Ishikawa (cell line): ENCODE measurements around the gene IGFBP3.

Experiments
- CEBPB ChIP-seq: IDR thresholded peaks from 2 replicates; pipeline ENCODE4 v1.6.1; 2012
- CREB1 ChIP-seq: IDR thresholded peaks from 2 replicates; pipeline ENCODE4 v1.6.1; 2012; ENCODE audit warnings: low read depth
- EGR1 ChIP-seq: IDR thresholded peaks from 2 replicates; pipeline ENCODE4 v1.6.1; 2012
- EP300 ChIP-seq: IDR thresholded peaks from 2 replicates; pipeline ENCODE4 v1.6.1; 2012; ENCODE audit warnings: borderline replicate concordance
- NFIC ChIP-seq: IDR thresholded peaks from 2 replicates; pipeline ENCODE4 v1.6.1; 2012
- RAD21 ChIP-seq: IDR thresholded peaks from 2 replicates; pipeline ENCODE4 v1.6.1; 2012; ENCODE audit warnings: low read depth
- TAF1 ChIP-seq: IDR thresholded peaks from 2 replicates; pipeline ENCODE4 v1.6.1; 2012; ENCODE audit warnings: low read depth, mild to moderate bottlenecking
- TCF12 ChIP-seq: IDR thresholded peaks from 2 replicates; pipeline ENCODE4 v1.6.1; 2012; ENCODE audit warnings: low read depth
- TEAD4 ChIP-seq: IDR thresholded peaks from 2 replicates; pipeline ENCODE4 v1.6.1; 2012
- USF1 ChIP-seq: IDR thresholded peaks from 2 replicates; pipeline ENCODE4 v1.6.1; 2012
- YY1 ChIP-seq: IDR thresholded peaks from 2 replicates; pipeline ENCODE4 v1.6.1; 2012; ENCODE audit warnings: low read depth
- ZBTB7A ChIP-seq: IDR thresholded peaks from 2 replicates; pipeline ENCODE4 v1.6.1; 2012; ENCODE audit warnings: low read depth
- TF ChIP-seq, protein P1 (sequence below): IDR thresholded peaks from 2 replicates; pipeline ENCODE4 v1.6.1; 2012; ENCODE audit warnings: low read depth, mild to moderate bottlenecking

IGFBP3 gene

DNA sequence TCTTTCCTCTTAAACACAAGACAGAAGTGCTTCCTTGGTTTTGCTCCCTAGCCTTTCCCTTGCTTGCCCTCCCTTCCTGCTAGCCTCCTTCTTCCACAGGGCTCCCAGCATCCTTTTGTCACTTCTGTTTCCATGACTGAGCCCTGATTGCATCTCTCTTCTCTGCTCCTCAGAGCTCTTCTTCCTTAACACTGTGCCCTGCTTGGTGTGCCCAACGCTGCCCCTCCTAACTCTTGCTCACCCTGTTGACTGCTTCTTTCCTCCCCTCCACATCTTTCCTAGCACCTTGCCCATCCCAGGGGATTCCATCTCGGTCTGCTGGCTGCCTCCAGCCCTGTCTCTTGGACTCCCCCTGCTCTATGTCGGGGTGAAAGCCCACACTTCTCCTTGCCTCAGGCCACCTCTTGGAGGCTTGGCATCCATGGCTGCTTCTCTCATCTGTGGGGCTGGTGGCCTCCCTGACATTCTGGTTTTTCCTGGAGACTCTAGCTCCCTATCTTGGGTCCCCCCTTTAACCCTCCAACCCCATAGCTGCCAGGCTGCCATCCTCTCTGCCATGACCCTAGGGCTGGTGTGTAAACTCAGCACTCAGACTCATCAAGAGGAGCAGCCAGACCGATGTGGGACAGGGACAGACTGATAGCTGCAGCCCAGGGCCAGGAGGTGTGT lies 26.9 kb downstream of the IGFBP3 start:
- TF ChIP-seq CREB1 (no peak), TCF12 (no peak), RAD21 (no peak)

GRCh38 chr7:45893374-45893995 lies 27.6 kb downstream of the IGFBP3 start:
- no peak for TF ChIP-seq RAD21
- no peak for TF ChIP-seq ZBTB7A
- no peak for TF ChIP-seq TEAD4
- no peak for TF ChIP-seq EP300

- TF ChIP-seq YY1 (no peak), EGR1 (no peak), RAD21 (no peak), USF1 (no peak), TEAD4 (no peak), TAF1 (no peak), CEBPB (no peak), NFIC (no peak), ZBTB7A (no peak)
- TF ChIP-seq, protein P1, sequence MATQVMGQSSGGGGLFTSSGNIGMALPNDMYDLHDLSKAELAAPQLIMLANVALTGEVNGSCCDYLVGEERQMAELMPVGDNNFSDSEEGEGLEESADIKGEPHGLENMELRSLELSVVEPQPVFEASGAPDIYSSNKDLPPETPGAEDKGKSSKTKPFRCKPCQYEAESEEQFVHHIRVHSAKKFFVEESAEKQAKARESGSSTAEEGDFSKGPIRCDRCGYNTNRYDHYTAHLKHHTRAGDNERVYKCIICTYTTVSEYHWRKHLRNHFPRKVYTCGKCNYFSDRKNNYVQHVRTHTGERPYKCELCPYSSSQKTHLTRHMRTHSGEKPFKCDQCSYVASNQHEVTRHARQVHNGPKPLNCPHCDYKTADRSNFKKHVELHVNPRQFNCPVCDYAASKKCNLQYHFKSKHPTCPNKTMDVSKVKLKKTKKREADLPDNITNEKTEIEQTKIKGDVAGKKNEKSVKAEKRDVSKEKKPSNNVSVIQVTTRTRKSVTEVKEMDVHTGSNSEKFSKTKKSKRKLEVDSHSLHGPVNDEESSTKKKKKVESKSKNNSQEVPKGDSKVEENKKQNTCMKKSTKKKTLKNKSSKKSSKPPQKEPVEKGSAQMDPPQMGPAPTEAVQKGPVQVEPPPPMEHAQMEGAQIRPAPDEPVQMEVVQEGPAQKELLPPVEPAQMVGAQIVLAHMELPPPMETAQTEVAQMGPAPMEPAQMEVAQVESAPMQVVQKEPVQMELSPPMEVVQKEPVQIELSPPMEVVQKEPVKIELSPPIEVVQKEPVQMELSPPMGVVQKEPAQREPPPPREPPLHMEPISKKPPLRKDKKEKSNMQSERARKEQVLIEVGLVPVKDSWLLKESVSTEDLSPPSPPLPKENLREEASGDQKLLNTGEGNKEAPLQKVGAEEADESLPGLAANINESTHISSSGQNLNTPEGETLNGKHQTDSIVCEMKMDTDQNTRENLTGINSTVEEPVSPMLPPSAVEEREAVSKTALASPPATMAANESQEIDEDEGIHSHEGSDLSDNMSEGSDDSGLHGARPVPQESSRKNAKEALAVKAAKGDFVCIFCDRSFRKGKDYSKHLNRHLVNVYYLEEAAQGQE: no peak
Measured at GRCh38 chr7:45892407-45893035, 28.6 kb downstream of the IGFBP3 start.

GRCh38 chr7:45891462-45892402 lies 29.3 kb downstream of the IGFBP3 start:
- no peak for TF ChIP-seq EP300
- no peak for TF ChIP-seq USF1
- TF ChIP-seq CREB1: no peak
- TF ChIP-seq TCF12: no peak
- no peak for TF ChIP-seq RAD21
- no peak for TF ChIP-seq EGR1

DNA sequence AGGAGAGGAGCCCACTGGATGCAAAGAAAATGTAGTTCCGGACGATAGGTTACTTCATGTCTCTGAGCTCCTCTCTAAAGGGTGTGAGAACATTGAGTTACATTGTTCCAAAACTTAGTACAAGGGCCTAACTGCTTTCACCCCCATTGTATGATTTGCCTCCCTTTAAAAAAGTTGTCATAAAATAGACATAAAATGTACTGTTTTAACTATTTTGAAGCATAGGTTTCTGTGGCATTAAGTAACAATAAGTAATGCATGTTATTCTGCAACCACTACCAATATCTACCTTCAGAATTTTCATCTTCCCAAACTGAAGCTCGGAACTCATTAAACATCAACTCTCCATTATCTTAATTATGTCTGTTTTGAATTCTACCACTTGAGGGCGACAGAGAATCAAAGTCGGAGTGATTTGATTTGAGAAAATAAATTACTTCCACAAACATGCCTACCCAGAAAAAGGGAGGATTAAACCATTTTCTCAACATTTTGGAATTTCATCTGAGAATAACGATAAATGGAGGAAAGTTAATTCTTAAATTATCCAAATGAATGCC lies 30.1 kb downstream of the IGFBP3 start:
- TF ChIP-seq TAF1 (no peak), YY1 (no peak), EGR1 (no peak), RAD21 (peak; percentile 85), TEAD4 (no peak), EP300 (no peak), TCF12 (no peak), USF1 (no peak)
- TF ChIP-seq, protein P1: no peak
